HCT116 (cell line): ENCODE data around the gene HNMT.

Source experiments
- CBX3 ChIP-seq: IDR thresholded peaks from 2 replicates; pipeline ENCODE4 v1.6.1; 2012; ENCODE audit warnings: low read depth
- CEBPB ChIP-seq: IDR thresholded peaks from 2 replicates; pipeline ENCODE4 v1.6.1; 2012; ENCODE audit warnings: low read depth
- CTCF ChIP-seq, 3 experiments: fragments of 200-600 bp in 1 of 3; sonication (generic) in 1 of 3; IDR thresholded peaks in 2 of 3; conservative IDR thresholded peaks in 1 of 3; 2 replicates each; pipeline ENCODE4 v1.5.1; 2012 to 2017; ENCODE audit warnings: low read depth in 2 of 3, low read length in 2 of 3, antibody characterized with exemption in 1 of 3, borderline replicate concordance in 1 of 3, control low read depth in 1 of 3, mild to moderate bottlenecking in 1 of 3, mixed read lengths in 1 of 3, mixed run types in 1 of 3, moderate library complexity in 1 of 3; ENCODE audit not compliant: insufficient read depth in 1 of 3
- EZH2 ChIP-seq: fragments of 200-600 bp; sonication (generic); IDR thresholded peaks from 2 replicates; pipeline ENCODE4 v1.6.1; 2017; ENCODE audit warnings: antibody characterized with exemption, mixed run types
- EZH2phosphoT487 ChIP-seq: fragments of 200-600 bp; IDR thresholded peaks from 2 replicates; pipeline ENCODE4 v1.6.1; 2018; ENCODE audit warnings: antibody characterized with exemption, borderline replicate concordance
- FOSL1 ChIP-seq: IDR thresholded peaks from 2 replicates; pipeline ENCODE4 v1.6.1; 2012; ENCODE audit warnings: low read depth
- POLR2A ChIP-seq: IDR thresholded peaks from 2 replicates; pipeline ENCODE4 v1.7.0; 2011; ENCODE audit warnings: borderline replicate concordance; ENCODE audit not compliant: insufficient read depth, insufficient read length; ENCODE audit errors: extremely low read depth
- RAD21 ChIP-seq: IDR thresholded peaks from 2 replicates; pipeline ENCODE4 v1.6.1; 2012; ENCODE audit warnings: low read depth, mild to moderate bottlenecking
- REST ChIP-seq: IDR thresholded peaks from 2 replicates; pipeline ENCODE4 v1.6.1; 2012; ENCODE audit warnings: low read depth
- SP1 ChIP-seq: IDR thresholded peaks from 2 replicates; pipeline ENCODE4 v1.6.1; 2012; ENCODE audit warnings: low read depth
- ZBTB33 ChIP-seq: IDR thresholded peaks from 2 replicates; pipeline ENCODE4 v1.6.1; 2011; ENCODE audit warnings: mild to moderate bottlenecking, low read length, moderate library complexity; ENCODE audit not compliant: insufficient replicate concordance; ENCODE audit errors: extremely low read depth
- ZNF274 ChIP-seq: fragments of 200-500 bp; sonication (Bioruptor generic); IDR thresholded peaks from 2 replicates; pipeline ENCODE4 v1.6.1; 2014; ENCODE audit warnings: mild to moderate bottlenecking, low read depth, low read length, inconsistent platforms

- TF ChIP-seq CTCF (IDR thresholded peaks at IDR 0.05 in 2 of 3, conservative IDR thresholded peaks at IDR 0.05 in 1 of 3; ENCODE audit: borderline replicate concordance in 1 of 3, insufficient read depth in 1 of 3, low read depth in 2 of 3, low read length in 2 of 3) (no peak), FOSL1 (no peak), EZH2phosphoT487 (no peak), SP1 (no peak), POLR2A (no peak), ZNF274 (no peak), ZBTB33 (no peak), CEBPB (no peak), CBX3 (no peak), REST (no peak), RAD21 (no peak), EZH2 (no peak)
These were observed 59.0 kb downstream of the HNMT start for GRCh38 chr2:138023298-138023697.
